A549 treated with CORT108297 at 1 μM for 4 hours (cell line): ENCODE data around the gene CCDC57. TPM values are rescaled to one million over a fixed set of nuclear protein-coding genes. Genes with fewer than 3 reads are reported as not detected.

Experiments
- total RNA-seq: library from RNA; stranded (reverse); fragments of 200-300 nt; extraction: Qiagen RNA extraction; gene quantifications from 5 replicates; pipeline ENCODE4 v1.2.3, GENCODE V29; 2022

CCDC57 gene, protein sequence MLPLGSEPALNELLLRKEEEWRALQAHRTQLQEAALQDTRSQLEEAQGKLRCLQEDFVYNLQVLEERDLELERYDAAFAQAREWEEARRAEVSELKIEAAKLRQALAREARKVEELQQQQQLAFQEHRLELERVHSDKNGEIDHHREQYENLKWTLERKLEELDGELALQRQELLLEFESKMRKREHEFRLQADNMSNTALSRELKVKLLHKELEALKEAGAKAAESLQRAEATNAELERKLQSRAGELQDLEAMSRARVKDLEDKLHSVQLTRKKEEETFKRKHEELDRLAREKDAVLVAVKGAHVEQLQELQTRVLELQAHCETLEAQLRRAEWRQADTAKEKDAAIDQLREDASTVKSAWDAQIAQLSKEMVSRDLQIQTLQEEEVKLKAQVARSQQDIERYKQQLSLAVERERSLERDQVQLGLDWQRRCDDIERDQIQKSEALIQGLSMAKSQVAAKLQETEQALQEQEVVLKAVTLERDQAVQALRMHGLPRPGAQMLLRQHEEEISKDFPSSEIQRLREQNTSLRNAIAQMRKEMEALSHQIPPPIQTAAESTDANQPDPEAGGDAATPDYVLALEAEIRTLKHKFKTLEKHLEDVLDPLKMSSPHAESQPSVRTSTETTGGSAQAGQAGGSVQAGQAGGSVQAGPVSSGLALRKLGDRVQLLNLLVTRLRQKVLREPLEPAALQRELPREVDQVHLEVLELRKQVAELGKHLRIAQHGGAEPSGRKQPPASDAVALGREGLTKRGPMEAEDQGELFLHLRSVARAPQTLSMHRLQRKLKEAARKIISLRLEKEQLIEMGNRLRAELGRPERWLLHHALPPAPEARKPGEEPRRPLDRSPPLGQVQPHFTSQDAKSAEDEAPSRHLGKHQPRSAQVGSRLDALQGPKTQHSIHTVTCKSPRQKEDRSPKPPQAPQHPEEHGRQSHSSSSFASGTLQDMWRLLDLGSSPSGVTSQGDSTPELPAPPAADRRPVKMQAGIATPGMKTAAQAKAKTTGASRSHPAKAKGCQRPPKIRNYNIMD
- total RNA-seq, result 17.5 to 27.8 TPM (median 25.5 TPM) in 5 replicates

GRCh38 chr17:82212331-82213250, at the start of gene CCDC57:
Gene CCDC57, minus strand, starts transcription at chr17:82212842. Its CDS starts 10,898 bp downstream, at chr17:82201944.

DNA sequence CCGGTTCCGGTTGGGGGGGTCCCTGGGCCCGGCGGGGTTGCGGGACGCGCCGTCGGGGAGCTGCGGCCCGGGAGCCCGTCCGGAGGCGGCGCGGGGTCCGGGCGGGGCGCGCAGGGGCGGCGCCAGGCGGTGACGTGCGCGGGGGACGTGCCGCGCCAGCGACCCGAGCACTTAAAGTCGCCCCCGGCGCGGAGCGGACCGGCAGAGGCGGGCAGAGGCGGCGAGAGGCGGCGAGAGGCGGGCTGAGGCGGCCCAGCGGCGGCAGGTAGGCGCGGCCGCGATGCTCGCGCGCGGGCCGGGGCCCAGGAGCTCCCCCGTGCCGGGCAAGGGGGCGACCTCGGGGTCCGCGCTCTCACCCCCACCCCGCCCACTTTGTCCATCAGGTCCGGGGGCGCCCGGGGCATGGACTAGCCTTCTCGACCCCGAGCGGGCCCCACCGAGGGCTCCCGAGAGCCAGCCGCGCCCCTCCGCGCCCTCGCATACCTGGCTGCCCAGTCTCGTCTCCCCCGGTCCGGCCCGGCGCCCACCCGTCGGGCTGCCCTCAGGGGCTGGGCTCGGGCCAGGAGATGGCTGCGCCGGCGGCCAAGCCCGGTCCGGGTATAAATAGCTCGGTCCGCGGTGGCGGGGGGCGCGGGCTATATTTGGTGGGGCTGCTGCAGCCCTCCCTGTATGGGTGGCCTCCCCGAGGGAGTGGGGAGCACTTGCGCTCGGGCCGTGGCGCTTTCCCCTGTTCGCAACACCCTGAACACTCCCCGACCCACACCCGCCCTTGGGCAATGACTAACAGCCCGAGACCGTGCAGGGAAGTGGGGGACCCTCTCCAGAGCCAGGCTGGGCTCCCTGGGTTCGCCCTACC, 16.4 kb upstream of the CCDC57 start, which contains the start of gene SLC16A3:
TSS of gene SLC16A3 (plus strand) at position 201 of the 856 bp plus-strand sequence. CDS start 6,967 bp downstream, outside the sequence.

GRCh38 chr17:82098169-82098938, 114.3 kb downstream of the CCDC57 start, which contains the start of gene FASN:
Gene FASN, minus strand, starts transcription at chr17:82098236. Its CDS starts 1,791 bp downstream, at chr17:82096445.

DNA sequence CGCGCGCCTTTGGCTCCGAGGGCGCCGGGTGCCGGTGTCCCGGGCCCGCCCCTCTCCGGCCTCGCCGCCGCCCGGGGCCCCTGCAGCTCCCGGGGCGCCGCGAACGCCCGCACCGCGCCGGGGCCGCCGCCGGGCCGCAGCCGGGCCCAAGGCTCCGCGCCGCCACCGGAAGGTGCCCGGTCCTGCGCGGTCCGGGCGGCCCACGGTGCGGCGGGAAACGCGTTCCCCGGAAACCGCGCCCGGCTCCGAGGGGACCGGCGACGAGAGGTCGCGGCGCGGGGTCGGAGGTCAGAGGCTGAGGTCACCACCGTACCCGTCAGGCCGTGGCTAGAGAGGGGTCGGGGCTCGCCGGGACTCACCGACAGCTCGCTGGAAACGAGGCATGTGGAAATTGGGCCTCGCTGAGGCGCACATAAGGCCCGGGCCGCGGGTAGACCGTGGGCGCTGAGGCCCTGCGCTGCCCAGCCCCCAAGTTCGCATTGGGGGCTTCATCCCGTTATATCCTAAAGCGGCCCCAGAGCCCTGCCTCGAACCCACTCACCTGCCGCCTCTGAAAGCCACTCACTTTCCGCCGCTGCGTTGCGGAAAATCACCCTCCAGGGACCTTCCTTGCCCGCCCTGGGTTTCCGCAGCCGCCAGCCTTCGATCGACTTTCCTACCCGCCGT, 146.9 kb downstream of the CCDC57 start, which contains the start of gene DUS1L:
TSS of gene DUS1L (minus strand) at position 167 of the 666 bp plus-strand sequence. CDS start 745 bp downstream, outside the sequence.

GRCh38 chr17:82051776-82052637, 160.6 kb downstream of the CCDC57 start, which contains the start of the genes GPS1 and RFNG:
Gene GPS1, plus strand, starts transcription at chr17:82051898. Its CDS starts 34 bp downstream, at chr17:82051932.
Gene RFNG, minus strand, starts transcription at chr17:82051811. Its CDS starts 45 bp downstream, at chr17:82051766.

Other genes starting within 250 kb of the CCDC57 start
- 23.6 to 32.1 TPM (median 29.2 TPM) in 5 replicates for gene ASPSCR1, start 235.2 kb downstream of the CCDC57 start, total RNA-seq
- gene CENPX, start 190.0 kb downstream of the CCDC57 start, total RNA-seq, result 148 to 219 TPM (median 196 TPM) in 5 replicates
- gene LRRC45, start 189.5 kb downstream of the CCDC57 start, total RNA-seq, result 10.5 to 20.2 TPM (median 16.2 TPM) in 5 replicates
- gene RAC3, start 181.2 kb downstream of the CCDC57 start, total RNA-seq, result 22.8 to 41.7 TPM (median 37.9 TPM) in 5 replicates
- 64.0 to 107 TPM (median 101 TPM) in 5 replicates for gene DCXR, start 175.1 kb downstream of the CCDC57 start, total RNA-seq
- gene RFNG, start 161.0 kb downstream of the CCDC57 start, total RNA-seq, result 16.5 to 27.3 TPM (median 26.4 TPM) in 5 replicates
- gene GPS1, start 160.9 kb downstream of the CCDC57 start, total RNA-seq, result 100 to 150 TPM (median 145 TPM) in 5 replicates
- 77.1 to 164 TPM (median 141 TPM) in 5 replicates for gene DUS1L, start 147.0 kb downstream of the CCDC57 start, total RNA-seq
- gene FASN, start 114.6 kb downstream of the CCDC57 start, total RNA-seq, result 100 to 142 TPM (median 139 TPM) in 5 replicates
- gene SLC16A3, start 16.2 kb upstream of the CCDC57 start, total RNA-seq, result 102 to 140 TPM (median 132 TPM) in 5 replicates
- gene CSNK1D, start 60.9 kb upstream of the CCDC57 start, total RNA-seq, result 163 to 200 TPM (median 196 TPM) in 5 replicates
- 0.05 to 0.15 TPM (median 0.10 TPM) in 4 of 5 replicates, not detected in the other for gene CD7, start 104.8 kb upstream of the CCDC57 start, total RNA-seq
- gene SECTM1, start 120.9 kb upstream of the CCDC57 start, total RNA-seq, result 1.1 to 2.6 TPM (median 2.0 TPM) in 5 replicates
- 0.30 to 0.60 TPM (median 0.44 TPM) in 5 replicates for gene TEX19, start 146.4 kb upstream of the CCDC57 start, total RNA-seq
- gene UTS2R, start 158.9 kb upstream of the CCDC57 start, total RNA-seq, result not detected in 5 replicates
- gene HEXD, start 205.5 kb upstream of the CCDC57 start, total RNA-seq, result 10.6 to 15.3 TPM (median 14.5 TPM) in 5 replicates
- 18.4 to 26.2 TPM (median 24.7 TPM) in 5 replicates for gene OGFOD3, start 205.7 kb upstream of the CCDC57 start, total RNA-seq
- gene CYBC1, start 237.9 kb upstream of the CCDC57 start, total RNA-seq, result 52.3 to 65.9 TPM (median 59.4 TPM) in 5 replicates
- gene NARF, start 245.9 kb upstream of the CCDC57 start, total RNA-seq, result 48.7 to 62.7 TPM (median 55.6 TPM) in 5 replicates